ENCODE results near the gene NFATC1. TPM values are rescaled to one million over a fixed set of nuclear protein-coding genes. Genes with fewer than 3 reads are reported as not detected.
"Not testable (repeated sequence)": the region's sequence is repeated elsewhere in the genome, so short reads cannot be mapped to it uniquely, and the experiment has no call there.

NFATC1 gene
- total RNA-seq, 2 experiments from 2014 or later, result 26.5 to 28.1 TPM

DNA sequence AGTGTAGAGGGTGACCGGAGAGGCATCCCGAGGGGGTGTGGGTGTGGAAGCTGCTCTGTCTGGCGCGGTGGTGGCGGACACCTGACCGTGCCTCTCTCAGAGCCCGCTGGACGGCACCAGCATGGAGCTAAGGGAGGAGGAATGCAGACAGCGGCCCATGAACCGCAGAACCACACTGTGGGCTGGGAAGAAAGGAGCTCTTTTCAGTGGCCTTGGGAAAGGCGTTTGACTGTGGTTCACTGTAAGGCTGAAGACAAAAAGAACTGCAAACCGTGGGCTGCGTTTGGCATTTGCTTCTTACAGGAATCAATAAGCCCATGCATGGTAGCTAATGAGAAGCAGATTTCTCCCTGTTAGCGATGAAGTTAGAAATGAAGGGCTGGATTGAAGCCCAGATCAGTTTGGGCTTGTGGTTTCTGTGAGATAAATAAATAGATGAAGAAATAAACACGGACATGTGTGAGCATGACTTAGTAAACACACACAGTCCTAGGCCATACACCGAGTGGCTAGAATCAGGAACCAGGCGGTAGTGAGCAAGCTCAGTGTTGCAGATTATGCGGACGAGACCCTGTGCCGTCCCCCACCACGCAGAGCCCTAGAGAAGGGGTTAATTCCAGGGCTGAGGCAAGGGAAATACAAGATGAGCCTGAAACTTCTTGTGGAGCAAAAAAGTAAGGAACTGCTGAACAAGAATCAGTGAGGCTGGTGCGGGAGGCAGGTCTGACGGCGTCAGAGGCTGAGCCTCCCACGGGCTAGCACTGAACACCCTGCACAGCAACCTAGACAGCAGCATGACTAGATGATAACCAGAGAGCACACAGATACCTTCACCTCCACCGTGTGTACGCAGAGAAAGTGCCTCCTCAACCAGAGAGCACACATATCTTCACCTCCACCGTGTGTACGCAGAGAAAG lies 29.3 kb upstream of the NFATC1 start:
- Mint-ChIP-seq H3K36me3 (ENCODE audit: low read depth) (peaks cover 18% of the 10 kb centered on the region), H3K27ac (no peak overlapping the region), H3K4me3 (no peak overlapping the region), H3K4me1 (ENCODE audit: low read depth) (peaks cover 24% of the 10 kb centered on the region), H3K27me3 (ENCODE audit: low read depth) (no peaks in the 10 kb centered on the region), H3K9me3 (ENCODE audit: insufficient read depth) (no peaks in the 10 kb centered on the region)
- POLR2A ChIA-PET, result no interaction called here
- CTCF ChIA-PET, result no interaction called here
- DNase-seq (no peak), ATAC-seq (no peak)

DNA sequence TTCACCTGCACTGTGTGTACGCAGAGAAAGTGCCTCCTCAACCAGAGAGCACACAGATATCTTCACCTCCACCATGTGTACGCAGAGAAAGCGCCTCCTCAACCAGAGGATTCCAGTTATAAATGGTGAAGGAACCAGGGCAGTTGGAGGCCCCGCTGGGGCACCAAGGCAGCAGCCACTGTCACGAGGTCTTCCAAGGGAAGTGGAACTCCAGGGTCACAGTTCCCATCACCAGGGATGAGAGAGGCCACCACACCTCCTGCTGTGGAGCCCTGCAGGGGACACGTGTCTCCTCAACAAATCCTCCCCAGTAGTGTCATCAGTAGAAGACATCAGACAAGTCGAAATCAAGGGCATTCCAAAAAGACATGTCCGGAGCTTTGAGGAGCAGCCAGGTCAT lies 28.2 kb upstream of the NFATC1 start:
- DNase-seq (no peak), ATAC-seq (no peak)
- Mint-ChIP-seq H3K4me3 (no peak overlapping the region), H3K27ac (no peak overlapping the region), H3K27me3 (ENCODE audit: low read depth) (no peaks in the 10 kb centered on the region), H3K36me3 (ENCODE audit: low read depth) (peaks cover 20% of the 10 kb centered on the region), H3K9me3 (ENCODE audit: insufficient read depth) (no peaks in the 10 kb centered on the region), H3K4me1 (ENCODE audit: low read depth) (peaks cover 30% of the 10 kb centered on the region)
- POLR2A ChIA-PET, result no interaction called here
- CTCF ChIA-PET, result no interaction called here

DNA sequence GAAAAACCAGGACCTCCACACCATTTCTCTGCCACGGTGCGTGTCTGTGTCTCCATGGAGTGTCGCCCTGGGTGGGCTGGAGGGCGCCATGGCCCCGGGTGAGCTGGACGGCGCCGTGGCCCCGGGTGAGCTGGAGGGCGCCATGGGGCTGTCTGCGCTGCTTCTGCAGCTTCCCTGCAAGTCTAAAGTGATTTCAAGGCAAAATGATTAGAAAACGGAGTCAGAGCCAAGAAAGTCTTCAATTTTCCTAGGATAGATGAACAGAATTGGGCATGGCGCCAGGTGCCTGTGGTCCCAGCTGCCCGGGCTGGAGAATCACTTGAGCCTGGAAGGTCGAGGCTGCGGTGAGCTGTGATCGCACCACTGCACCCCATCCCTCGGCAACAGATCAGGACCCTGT lies 27.7 kb upstream of the NFATC1 start:
- H3K9me3 Mint-ChIP-seq (ENCODE audit: insufficient read depth), result no peaks in the 10 kb centered on the region
- peaks cover 20% of the 10 kb centered on the region for H3K36me3 Mint-ChIP-seq (ENCODE audit: low read depth)
- no peak overlapping the region for H3K4me3 Mint-ChIP-seq
- CTCF ChIA-PET, result interaction anchor here (0.9 kb wide), 1 partner anchor 13 kb away, joined by 3 read pairs; no protein-coding TSS in a partner anchor
- H3K27ac Mint-ChIP-seq, result no peak overlapping the region
- H3K4me1 Mint-ChIP-seq (ENCODE audit: low read depth), result peaks cover 30% of the 10 kb centered on the region
- ATAC-seq (no peak), DNase-seq (no peak)
- no peaks in the 10 kb centered on the region for H3K27me3 Mint-ChIP-seq (ENCODE audit: low read depth)
- POLR2A ChIA-PET, result no interaction called here

DNA sequence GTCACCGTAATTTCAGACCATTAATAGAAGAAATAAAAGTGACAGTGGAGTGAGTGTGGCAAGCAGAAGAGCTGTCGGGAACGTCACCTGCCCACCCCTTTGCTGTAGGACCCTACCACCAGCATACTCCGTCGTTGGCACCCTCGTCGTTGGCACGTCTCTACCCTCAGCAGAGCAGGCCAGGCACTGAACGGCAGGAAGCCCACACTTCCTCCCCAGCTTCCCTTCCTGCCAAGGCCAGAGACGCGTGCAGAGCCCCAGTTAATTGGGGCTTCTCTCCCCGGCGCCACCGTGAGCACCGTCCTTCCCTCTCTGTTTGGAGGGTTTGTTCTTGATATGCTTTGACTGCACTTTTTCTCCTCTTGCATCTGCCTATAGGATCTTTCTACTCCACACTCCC lies 27.0 kb upstream of the NFATC1 start:
- peak; percentile 70 for ATAC-seq
- CTCF ChIA-PET, result interaction anchor here (0.9 kb wide), 1 partner anchor 12 kb away, joined by 3 read pairs; no protein-coding TSS in a partner anchor
- Mint-ChIP-seq H3K36me3 (ENCODE audit: low read depth) (peaks cover 15% of the 10 kb centered on the region), H3K27me3 (ENCODE audit: low read depth) (no peaks in the 10 kb centered on the region), H3K9me3 (ENCODE audit: insufficient read depth) (no peaks in the 10 kb centered on the region), H3K4me1 (ENCODE audit: low read depth) (peaks cover 30% of the 10 kb centered on the region), H3K27ac (peak overlapping the region; percentile 70), H3K4me3 (peak overlapping the region; percentile 9)
- POLR2A ChIA-PET, result no interaction called here
- peak; percentile 47 for DNase-seq

DNA sequence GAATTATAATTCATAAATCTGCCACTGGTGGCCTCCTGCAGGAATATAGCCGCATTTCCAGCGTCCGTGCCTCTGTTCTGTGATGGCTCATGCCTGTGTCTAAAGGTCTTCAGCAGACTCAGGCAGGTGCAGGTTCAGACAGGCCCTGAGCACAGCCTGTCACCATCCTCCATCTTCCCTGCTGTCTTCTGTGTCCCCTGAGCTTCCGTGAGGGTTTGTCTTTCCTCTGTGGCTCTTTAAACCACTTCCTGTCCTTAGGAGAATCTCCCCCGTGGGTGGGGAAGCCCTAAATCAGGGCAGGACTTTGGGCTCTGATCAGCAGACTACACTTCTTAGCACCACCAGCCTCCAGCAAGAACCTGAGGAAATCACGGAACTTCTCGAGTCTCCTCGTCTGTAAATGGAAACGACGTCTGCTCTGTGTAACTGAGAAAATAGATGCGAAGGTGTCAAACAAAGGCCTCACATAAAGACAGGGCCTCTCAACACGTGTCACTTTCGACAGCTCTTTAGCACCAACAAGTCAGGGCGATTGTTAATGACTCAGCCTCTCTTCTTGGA lies 24.1 kb upstream of the NFATC1 start:
- Mint-ChIP-seq H3K27ac (peak overlapping the region; percentile 83), H3K9me3 (ENCODE audit: insufficient read depth) (no peaks in the 10 kb centered on the region), H3K4me3 (peak overlapping the region; percentile 25), H3K27me3 (ENCODE audit: low read depth) (no peaks in the 10 kb centered on the region), H3K4me1 (ENCODE audit: low read depth) (peaks cover 30% of the 10 kb centered on the region), H3K36me3 (ENCODE audit: low read depth) (peaks cover 16% of the 10 kb centered on the region)
- ChIA-PET CTCF (interaction anchor here (0.7 to 1.5 kb wide), 2 partner anchors 10 to 25 kb away, joined by 3 to 4 read pairs; no protein-coding TSS in a partner anchor), POLR2A (no interaction called here)
- ATAC-seq (peak; percentile 78), DNase-seq (peak; percentile 39)

DNA sequence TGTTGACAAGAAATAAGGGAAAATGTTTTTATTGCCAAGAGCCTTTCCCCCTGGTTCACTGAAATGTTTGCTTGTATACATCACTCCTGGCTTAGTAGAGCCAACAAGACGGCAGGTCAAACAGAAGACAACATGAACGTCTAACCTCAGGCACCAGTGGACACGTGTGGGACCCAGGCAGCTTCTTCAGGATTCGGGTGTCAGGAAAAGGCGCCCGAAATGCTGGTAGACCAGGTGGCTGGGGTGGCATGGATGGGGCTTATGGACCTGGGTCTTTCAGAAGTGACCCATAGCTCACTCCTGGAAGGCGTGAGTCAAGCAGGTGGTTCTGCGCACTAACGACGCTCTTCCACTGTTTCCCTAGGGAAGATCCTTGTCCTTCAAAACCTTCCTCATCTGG lies 23.3 kb upstream of the NFATC1 start:
- no peak for DNase-seq
- CTCF ChIA-PET, result interaction anchor here (0.7 to 1.5 kb wide), 2 partner anchors 9 to 24 kb away, joined by 3 to 4 read pairs; no protein-coding TSS in a partner anchor
- ATAC-seq, result no peak
- H3K9me3 Mint-ChIP-seq (ENCODE audit: insufficient read depth), result no peaks in the 10 kb centered on the region
- H3K27ac Mint-ChIP-seq, result no peak overlapping the region
- no peaks in the 10 kb centered on the region for H3K27me3 Mint-ChIP-seq (ENCODE audit: low read depth)
- H3K4me1 Mint-ChIP-seq (ENCODE audit: low read depth), result peaks cover 30% of the 10 kb centered on the region
- H3K4me3 Mint-ChIP-seq, result no peak overlapping the region
- POLR2A ChIA-PET, result no interaction called here
- H3K36me3 Mint-ChIP-seq (ENCODE audit: low read depth), result peaks cover 16% of the 10 kb centered on the region

DNA sequence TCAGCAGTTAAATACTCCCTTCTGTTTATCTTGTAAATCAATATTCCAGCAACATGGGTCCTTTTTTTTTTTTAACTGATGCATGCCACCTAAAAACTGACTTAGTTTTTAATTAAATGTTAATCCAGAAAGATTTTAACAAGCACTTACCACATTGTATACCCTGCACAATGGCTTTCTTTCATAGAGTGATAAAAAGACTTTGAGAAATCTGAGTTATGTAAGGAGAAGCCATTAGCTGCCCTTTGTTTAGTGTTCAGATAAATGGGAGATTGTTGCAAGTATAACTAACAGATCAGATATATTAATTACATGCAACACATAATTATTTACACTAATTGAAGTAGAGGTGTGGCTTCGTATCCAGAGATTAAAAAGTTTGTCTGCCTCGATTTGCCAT lies 22.7 kb upstream of the NFATC1 start:
- Mint-ChIP-seq H3K4me3 (no peak overlapping the region), H3K36me3 (ENCODE audit: low read depth) (peaks cover 16% of the 10 kb centered on the region), H3K27me3 (ENCODE audit: low read depth) (no peaks in the 10 kb centered on the region), H3K27ac (no peak overlapping the region), H3K9me3 (ENCODE audit: insufficient read depth) (no peaks in the 10 kb centered on the region), H3K4me1 (ENCODE audit: low read depth) (peaks cover 30% of the 10 kb centered on the region)
- no peak for DNase-seq
- ATAC-seq, result no peak
- POLR2A ChIA-PET, result no interaction called here
- CTCF ChIA-PET, result no interaction called here

DNA sequence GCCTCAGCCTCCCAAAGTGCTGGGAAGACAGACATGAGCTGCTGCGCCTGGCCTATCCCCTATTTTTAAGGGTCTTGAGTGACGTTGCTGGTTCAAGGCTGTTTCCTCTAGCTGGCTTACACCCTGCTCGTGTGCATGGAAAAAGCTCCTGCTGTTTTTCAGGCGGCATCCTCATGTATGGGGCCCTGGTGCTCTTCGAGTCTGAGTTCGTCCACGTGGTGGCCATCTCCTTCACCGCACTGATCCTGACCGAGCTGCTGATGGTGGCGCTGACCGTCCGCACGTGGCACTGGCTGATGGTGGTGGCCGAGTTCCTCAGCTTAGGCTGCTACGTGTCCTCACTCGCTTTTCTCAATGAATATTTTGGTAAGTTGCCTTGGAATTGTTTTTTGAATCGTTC lies 22.0 kb upstream of the NFATC1 start:
- DNase-seq (no peak), ATAC-seq (no peak)
- CTCF ChIA-PET, result no interaction called here
- Mint-ChIP-seq H3K4me3 (no peak overlapping the region), H3K27ac (no peak overlapping the region), H3K36me3 (ENCODE audit: low read depth) (peaks cover 19% of the 10 kb centered on the region), H3K9me3 (ENCODE audit: insufficient read depth) (no peaks in the 10 kb centered on the region), H3K4me1 (ENCODE audit: low read depth) (peaks cover 23% of the 10 kb centered on the region), H3K27me3 (ENCODE audit: low read depth) (no peaks in the 10 kb centered on the region)
- POLR2A ChIA-PET, result no interaction called here

DNA sequence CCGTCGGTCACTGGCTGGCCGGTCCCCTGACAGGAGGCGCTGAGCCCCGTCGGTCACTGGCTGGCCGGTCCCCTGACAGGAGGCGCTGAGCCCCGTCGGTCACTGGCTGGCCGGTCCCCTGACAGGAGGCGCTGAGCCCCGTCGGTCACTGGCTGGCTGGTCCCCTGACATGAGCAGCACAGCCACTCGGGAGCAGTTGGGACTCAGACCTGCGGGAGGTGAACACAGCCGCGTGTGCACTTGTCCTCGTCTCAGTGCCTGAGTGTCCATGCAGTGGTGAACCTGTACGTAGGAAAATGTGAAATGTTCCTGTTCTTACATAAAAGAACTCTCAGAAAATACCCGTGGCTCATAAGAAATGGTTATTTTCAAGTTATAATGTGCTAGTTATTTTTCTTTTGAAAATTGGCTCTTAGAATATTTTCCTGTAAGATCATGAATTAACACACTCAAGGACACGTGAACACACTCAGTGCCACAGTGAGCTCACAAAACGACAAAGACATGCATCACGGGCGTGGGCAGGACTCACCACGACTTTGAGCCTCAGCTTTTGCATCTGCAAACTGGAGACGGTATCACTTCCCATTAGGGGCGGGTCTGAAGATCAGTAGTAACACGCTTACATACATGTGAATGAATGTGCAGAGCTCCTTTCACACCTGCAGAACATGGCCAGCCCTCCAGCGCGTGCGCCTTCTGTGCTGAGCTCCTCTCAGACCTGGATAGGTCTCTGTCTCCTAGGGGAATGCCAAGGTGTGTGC lies 21.1 kb upstream of the NFATC1 start:
- CTCF ChIA-PET, result interaction anchor here (0.7 to 1.2 kb wide), 4 partner anchors 9 to 269 kb away, joined by 3 to 7 read pairs (median 3); no protein-coding TSS in a partner anchor
- DNase-seq, result no peak
- Mint-ChIP-seq H3K27me3 (ENCODE audit: low read depth) (no peaks in the 10 kb centered on the region), H3K4me3 (no peak overlapping the region), H3K27ac (no peak overlapping the region), H3K4me1 (ENCODE audit: low read depth) (peaks cover 27% of the 10 kb centered on the region), H3K9me3 (ENCODE audit: insufficient read depth) (no peaks in the 10 kb centered on the region), H3K36me3 (ENCODE audit: low read depth) (peaks cover 16% of the 10 kb centered on the region)
- POLR2A ChIA-PET, result no interaction called here
- no peak for ATAC-seq

DNA sequence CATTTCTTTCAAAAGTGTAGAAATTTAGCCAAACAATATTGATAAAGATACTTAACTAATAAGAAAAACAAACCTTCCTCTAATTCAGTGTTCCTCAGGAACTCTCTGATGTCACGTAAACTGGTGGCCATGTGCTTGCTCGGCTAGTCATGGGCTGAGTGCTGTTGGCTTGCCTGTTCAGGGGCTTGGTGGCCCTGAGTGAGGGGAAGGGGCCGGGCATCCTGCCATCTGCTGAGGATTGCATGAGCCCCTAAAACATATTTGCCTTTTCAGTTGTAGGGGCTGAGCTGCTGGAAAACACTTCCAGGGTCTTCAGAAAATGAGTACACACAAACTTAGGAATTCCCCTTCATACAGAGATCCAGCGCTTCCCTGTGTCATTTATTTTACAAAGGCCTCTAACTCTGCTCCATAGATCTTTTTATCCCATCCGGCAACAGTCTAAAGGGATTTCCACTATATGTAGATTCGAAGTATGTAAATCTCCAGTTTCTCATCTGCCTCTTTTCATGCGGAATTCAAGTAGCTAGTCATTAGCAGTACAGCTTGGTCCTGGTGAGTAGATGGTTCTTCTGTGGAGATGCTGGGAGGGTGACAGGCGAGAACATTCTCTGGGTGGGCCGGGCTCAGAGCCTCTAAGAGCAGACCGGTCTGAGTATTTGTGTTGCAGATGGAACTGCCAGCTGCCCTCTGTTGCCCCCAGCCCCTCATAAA lies 20.1 kb upstream of the NFATC1 start:
- Mint-ChIP-seq H3K27me3 (ENCODE audit: low read depth) (no peaks in the 10 kb centered on the region), H3K36me3 (ENCODE audit: low read depth) (peaks cover 11% of the 10 kb centered on the region), H3K4me3 (no peak overlapping the region), H3K4me1 (ENCODE audit: low read depth) (peaks cover 21% of the 10 kb centered on the region), H3K27ac (no peak overlapping the region), H3K9me3 (ENCODE audit: insufficient read depth) (no peaks in the 10 kb centered on the region)
- DNase-seq (no peak), ATAC-seq (no peak)
- CTCF ChIA-PET, result interaction anchor here (1.2 kb wide), 2 partner anchors 8 to 153 kb away, joined by 3 to 7 read pairs; no protein-coding TSS in a partner anchor
- POLR2A ChIA-PET, result interaction anchor here (0.5 kb wide), 1 partner anchor 51 kb away, joined by 3 read pairs; no protein-coding TSS in a partner anchor

DNA sequence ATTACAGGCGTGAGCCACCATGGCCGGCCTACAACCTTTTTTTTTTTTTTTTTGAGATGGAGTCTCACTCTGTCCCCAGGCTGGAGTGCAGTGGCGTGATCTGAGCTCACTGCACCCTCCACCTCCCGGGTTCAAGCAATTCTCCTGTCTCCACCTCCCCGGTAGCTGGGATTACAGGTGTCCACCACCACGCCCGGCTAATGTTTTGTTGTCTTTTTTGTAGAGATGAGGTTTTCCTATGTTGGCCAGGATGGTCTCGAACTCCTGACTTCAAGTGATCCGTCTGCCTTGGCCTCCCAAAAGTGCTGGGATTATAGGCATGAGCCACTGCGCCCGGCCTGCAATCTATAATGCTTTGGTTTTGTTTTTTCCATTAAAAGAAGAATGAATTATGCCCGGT lies 19.1 kb upstream of the NFATC1 start:
- H3K9me3 Mint-ChIP-seq (ENCODE audit: insufficient read depth); H3K4me3 Mint-ChIP-seq; DNase-seq; H3K36me3 Mint-ChIP-seq (ENCODE audit: low read depth); POLR2A ChIA-PET; H3K27ac Mint-ChIP-seq; H3K27me3 Mint-ChIP-seq (ENCODE audit: low read depth); ATAC-seq: not testable (repeated sequence)
- H3K4me1 Mint-ChIP-seq (ENCODE audit: low read depth), result peaks cover 12% of the 10 kb centered on the region
- CTCF ChIA-PET, result interaction anchor here (1.3 to 5.4 kb wide), 2 partner anchors 17 to 152 kb away, joined by 3 to 70 read pairs; no protein-coding TSS in a partner anchor

Data from activated CD8-positive, alpha-beta T cell treated with anti-CD3 and anti-CD28 coated beads, Interleukin-2, amount 10 ng/mL, durations not matched to agents 7 days and 5 days (primary cell).